ENCODE results near the gene COG5.
A peak's percentile ranks its signal among the peaks of the same experiment; 100 is the strongest.

Gene COG5

DNA sequence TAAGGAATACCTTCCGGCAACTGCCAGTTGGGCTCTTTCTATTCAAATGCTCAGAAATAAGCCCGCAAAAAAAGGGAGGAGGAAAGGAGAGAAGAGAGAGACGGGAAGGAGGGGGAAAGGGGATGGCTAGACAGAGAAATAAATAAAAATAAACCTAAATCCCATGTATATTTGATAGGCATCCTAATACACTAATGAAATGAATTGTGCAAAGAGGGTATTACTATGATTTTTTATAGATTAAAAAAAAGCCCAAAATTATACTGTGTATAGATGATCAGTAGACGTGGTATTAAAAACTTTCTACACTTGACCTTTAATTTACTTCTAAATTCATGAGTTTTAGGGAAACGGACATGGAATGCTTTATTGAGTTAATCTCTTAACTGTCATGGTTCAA lies 305.0 kb downstream of the COG5 start (continued):
- no peak for TF ChIP-seq ZNF311 (tag by site-specific recombination; IDR thresholded peaks at IDR 0.05; ENCODE audit: borderline replicate concordance)

DNA sequence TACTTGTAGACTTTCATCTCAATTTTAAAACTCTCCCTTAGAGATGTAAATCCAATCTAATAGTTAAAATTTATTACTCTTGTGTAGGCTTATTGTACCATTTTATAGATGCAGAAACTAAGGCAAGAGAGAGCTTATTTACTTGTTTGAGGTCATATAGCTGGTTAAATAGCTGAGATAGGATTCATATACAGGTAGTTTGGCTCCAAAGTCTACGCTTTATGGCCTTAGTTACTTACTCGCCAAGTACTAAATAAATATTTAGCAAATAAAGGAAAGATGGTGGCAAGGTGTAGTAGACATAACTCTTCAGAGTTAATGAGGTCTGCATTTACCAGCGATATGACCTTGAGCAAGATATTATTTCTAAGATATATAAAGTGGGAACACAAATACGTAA lies 308.1 kb downstream of the COG5 start:
- H3K27ac ChIP-seq (ENCODE audit: extremely low read depth, low read depth, low read length), result no peak overlapping the region
- no peaks in the 10 kb centered on the region for H3K36me3 ChIP-seq (ENCODE audit: control insufficient read depth in 2 of 2, insufficient read depth in 1 of 2, low read length in 2 of 2)
- POLR2A ChIA-PET, result no interaction called here
- H3K4me1 ChIP-seq (ENCODE audit: control insufficient read depth, insufficient read depth, low read length), result no peaks in the 10 kb centered on the region
- CTCF ChIA-PET, result no interaction called here
- no peaks in the 10 kb centered on the region for H3K9me3 ChIP-seq (ENCODE audit: control insufficient read depth, insufficient read depth, low read depth, low read length)
- no peak overlapping the region for H3K4me3 ChIP-seq (ENCODE audit: low read depth, low read length)
- TF ChIP-seq ZNF184 (tag by site-specific recombination; IDR thresholded peaks at IDR 0.05) (no peak), ZNF501 (tag by site-specific recombination; IDR thresholded peaks at IDR 0.05) (no peak), FEZF1 (tag by site-specific recombination; IDR thresholded peaks at IDR 0.05) (no peak), ZNF2 (tag by site-specific recombination; IDR thresholded peaks at IDR 0.05) (no peak), KLF17 (tag by site-specific recombination; IDR thresholded peaks at IDR 0.05) (no peak), REPIN1 (tag by site-specific recombination; IDR thresholded peaks at IDR 0.05; ENCODE audit: low read depth) (no peak), ELK4 (IDR thresholded peaks at IDR 0.05; ENCODE audit: borderline replicate concordance, low read depth, low read length) (no peak)

- Histone ChIP-seq H3K9me3 (ENCODE audit: control insufficient read depth, insufficient read depth, low read depth, low read length) (no peaks in the 10 kb centered on the region), H3K4me3 (ENCODE audit: low read depth, low read length) (no peak overlapping the region), H3K27ac (ENCODE audit: extremely low read depth, low read depth, low read length) (no peak overlapping the region), H3K36me3 (ENCODE audit: control insufficient read depth in 2 of 2, insufficient read depth in 1 of 2, low read length in 2 of 2) (no peaks in the 10 kb centered on the region), H3K4me1 (ENCODE audit: control insufficient read depth, insufficient read depth, low read length) (no peaks in the 10 kb centered on the region)
- CTCF ChIA-PET, result no interaction called here
- POLR2A ChIA-PET, result no interaction called here
- TF ChIP-seq ZNF354C (tag by site-specific recombination; IDR thresholded peaks at IDR 0.05; ENCODE audit: borderline replicate concordance, low read depth) (no peak), ZNF423 (tag by site-specific recombination; IDR thresholded peaks at IDR 0.05) (no peak), ZNF292 (tag by site-specific recombination; IDR thresholded peaks at IDR 0.05; ENCODE audit: borderline replicate concordance, low read depth) (no peak), ZNF19 (tag by site-specific recombination; IDR thresholded peaks at IDR 0.05; ENCODE audit: low read depth) (no peak), ZNF518A (tag by site-specific recombination; conservative IDR thresholded peaks at IDR 0.05; ENCODE audit: low read depth) (no peak)
These were observed 309.2 kb downstream of the COG5 start for GRCh38 chr7:107254398-107254985.

DNA sequence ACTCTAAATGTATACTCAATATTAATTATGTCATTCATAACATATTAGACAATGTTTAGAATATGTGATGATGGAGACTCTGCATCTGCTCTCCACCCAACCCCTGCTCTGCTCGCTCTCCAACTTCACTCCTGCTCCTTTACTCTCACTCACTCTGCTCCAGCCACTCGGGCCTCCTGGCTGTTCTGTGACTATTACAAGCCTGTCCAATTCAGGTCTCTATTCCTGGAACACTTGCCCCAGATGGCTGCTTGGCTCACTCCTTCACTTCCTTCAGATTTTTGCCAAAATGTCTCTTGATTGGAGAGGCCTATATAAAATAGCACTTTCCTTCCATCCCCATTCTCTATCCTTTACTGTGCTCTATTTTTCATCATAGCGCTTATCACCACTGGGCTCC lies 310.1 kb downstream of the COG5 start:
- Histone ChIP-seq H3K36me3 (ENCODE audit: control insufficient read depth in 2 of 2, insufficient read depth in 1 of 2, low read length in 2 of 2) (no peaks in the 10 kb centered on the region), H3K27ac (ENCODE audit: extremely low read depth, low read depth, low read length) (no peak overlapping the region), H3K4me1 (ENCODE audit: control insufficient read depth, insufficient read depth, low read length) (no peaks in the 10 kb centered on the region), H3K4me3 (ENCODE audit: low read depth, low read length) (no peak overlapping the region), H3K9me3 (ENCODE audit: control insufficient read depth, insufficient read depth, low read depth, low read length) (no peaks in the 10 kb centered on the region)
- POLR2A ChIA-PET, result no interaction called here
- CTCF ChIA-PET, result no interaction called here
- TF ChIP-seq, protein P1, sequence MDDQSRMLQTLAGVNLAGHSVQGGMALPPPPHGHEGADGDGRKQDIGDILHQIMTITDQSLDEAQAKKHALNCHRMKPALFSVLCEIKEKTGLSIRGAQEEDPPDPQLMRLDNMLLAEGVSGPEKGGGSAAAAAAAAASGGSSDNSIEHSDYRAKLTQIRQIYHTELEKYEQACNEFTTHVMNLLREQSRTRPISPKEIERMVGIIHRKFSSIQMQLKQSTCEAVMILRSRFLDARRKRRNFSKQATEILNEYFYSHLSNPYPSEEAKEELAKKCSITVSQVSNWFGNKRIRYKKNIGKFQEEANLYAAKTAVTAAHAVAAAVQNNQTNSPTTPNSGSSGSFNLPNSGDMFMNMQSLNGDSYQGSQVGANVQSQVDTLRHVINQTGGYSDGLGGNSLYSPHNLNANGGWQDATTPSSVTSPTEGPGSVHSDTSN (CRISPR knock-in tag; IDR thresholded peaks at IDR 0.05), result no peak
- 0 out of 2 replicates have a peak, but pooled peaks have one; percentile 35 for TF ChIP-seq PRDM1 (tag by site-specific recombination; IDR thresholded peaks at IDR 0.05)

Data from HEK293 (cell line).